ENCODE measurements around the gene FAM174C.

FAM174C gene

GRCh38 chr19:1261798-1262622 is 13.3 kb upstream of the FAM174C start:
- DNase-seq (ENCODE audit: low read depth): no peak

- DNase-seq (ENCODE audit: low read depth): no peak
Measured at GRCh38 chr19:1262623-1263123, 12.7 kb upstream of the FAM174C start.

- no peak for DNase-seq (ENCODE audit: low read depth)
Measured at GRCh38 chr19:1263188-1263587, 12.1 kb upstream of the FAM174C start.

GRCh38 chr19:1264801-1265614 is 10.3 kb upstream of the FAM174C start:
- no peak for DNase-seq (ENCODE audit: low read depth)

GRCh38 chr19:1265615-1266128 is 9.7 kb upstream of the FAM174C start:
- no peak for DNase-seq (ENCODE audit: low read depth)

- DNase-seq (ENCODE audit: low read depth): peak; percentile 82
Measured at GRCh38 chr19:1266129-1266915, 9.0 kb upstream of the FAM174C start.

GRCh38 chr19:1266916-1267476 is 8.3 kb upstream of the FAM174C start:
- no peak for DNase-seq (ENCODE audit: low read depth)

- DNase-seq (ENCODE audit: low read depth): no peak
Measured at GRCh38 chr19:1267477-1268225, 7.7 kb upstream of the FAM174C start.

- DNase-seq (ENCODE audit: low read depth): no peak
Measured at GRCh38 chr19:1268226-1269064, 6.9 kb upstream of the FAM174C start.

- DNase-seq (ENCODE audit: low read depth): peak; percentile 99
Measured at GRCh38 chr19:1269065-1269477, 6.3 kb upstream of the FAM174C start, which contains the start of gene CIRBP. CIRBP (plus strand) TSS chr19:1269332; CDS start chr19:1270934, 1,602 bp downstream.

- DNase-seq (ENCODE audit: low read depth): peak; percentile 78
Measured at GRCh38 chr19:1269478-1270212, 5.7 kb upstream of the FAM174C start.

GRCh38 chr19:1270213-1270853 is 5.0 kb upstream of the FAM174C start:
- DNase-seq (ENCODE audit: low read depth): no peak

- DNase-seq (ENCODE audit: low read depth): no peak
Measured at GRCh38 chr19:1270854-1271527, 4.3 kb upstream of the FAM174C start.

GRCh38 chr19:1271528-1272422 is 3.6 kb upstream of the FAM174C start:
- no peak for DNase-seq (ENCODE audit: low read depth)

- no peak for DNase-seq (ENCODE audit: low read depth)
Measured at GRCh38 chr19:1272423-1273262, 2.7 kb upstream of the FAM174C start.
